A673 (cell line): ENCODE data around the gene PODXL. TPM values are rescaled to one million over a fixed set of nuclear protein-coding genes. Genes with fewer than 3 reads are reported as not detected.

Experiments
- BruUV-seq: library from RNA; stranded (reverse); fragments of 400-500 nt; replicated peaks from 2 replicates; lab custom pipeline; 2021; lab: Mats Ljungman, UMichigan
- CTCF ChIA-PET: fragments of 300-600 bp; sonication (Branson Sonifier 250); formaldehyde crosslinking; loops from one replicate; lab custom pipeline; 2022; ENCODE audit warnings: antibody characterized with exemption; lab: Charles Lee
- POLR2A ChIA-PET: fragments of 300-600 bp; sonication (Branson Sonifier 250); formaldehyde crosslinking; loops from one replicate; lab custom pipeline; 2022; ENCODE audit warnings: antibody characterized with exemption; ENCODE audit not compliant: low non-redundant PET; lab: Charles Lee
- DNase-seq: peaks from one replicate; pipeline ENCODE4 v3.0.0-alpha.2; 2015; ENCODE audit warnings: low spot score
- H3K27ac ChIP-seq: fragments of 200-600 bp; sonication (generic); 2 replicates; pipeline ENCODE4 v1.5.1; 2016; ENCODE audit warnings: mixed run types, low read depth, mild to moderate bottlenecking, mixed read lengths, antibody characterized with exemption, low read length; ENCODE audit not compliant: poor library complexity, severe bottlenecking
- H3K27me3 ChIP-seq: fragments of 200-600 bp; sonication (generic); replicated peaks from 2 replicates; pipeline ENCODE4 v1.6.1; 2017; ENCODE audit warnings: mixed run types, low read depth, mild to moderate bottlenecking, mixed read lengths, antibody characterized with exemption, low read length; ENCODE audit not compliant: insufficient read depth, poor library complexity
- H3K36me3 ChIP-seq: fragments of 200-600 bp; sonication (generic); 2 replicates; pipeline ENCODE4 v1.6.1; 2016; ENCODE audit warnings: mixed run types, mild to moderate bottlenecking, mixed read lengths, antibody characterized with exemption, low read length; ENCODE audit not compliant: insufficient read depth, poor library complexity, severe bottlenecking
- H3K4me1 ChIP-seq: fragments of 200-600 bp; sonication (generic); 2 replicates; pipeline ENCODE4 v1.6.1; 2017; ENCODE audit warnings: mixed run types, mild to moderate bottlenecking, mixed read lengths, antibody characterized with exemption, low read length; ENCODE audit not compliant: insufficient read depth, poor library complexity, severe bottlenecking
- H3K4me3 ChIP-seq: fragments of 200-600 bp; sonication (generic); 2 replicates; pipeline ENCODE4 v1.5.1; 2016; ENCODE audit warnings: low read depth, mixed run types, mild to moderate bottlenecking, mixed read lengths, low read length; ENCODE audit not compliant: poor library complexity, severe bottlenecking
- H3K9me3 ChIP-seq: fragments of 200-600 bp; sonication (generic); 2 replicates; pipeline ENCODE4 v1.6.1; 2016; ENCODE audit warnings: mixed run types, low read depth, mild to moderate bottlenecking, mixed read lengths, antibody characterized with exemption, low read length; ENCODE audit not compliant: poor library complexity, severe bottlenecking
- EZH2 ChIP-seq: fragments of 200-600 bp; sonication (generic); IDR thresholded peaks from 2 replicates; pipeline ENCODE4 v1.6.1; 2017; ENCODE audit warnings: borderline replicate concordance, low read depth, mild to moderate bottlenecking, mixed read lengths, antibody characterized with exemption, low read length; ENCODE audit not compliant: poor library complexity, severe bottlenecking
- intact Hi-C: fragments of 100-400 bp; cut with micrococcal nuclease; formaldehyde crosslinking; loops from one replicate; pipeline ENCODE4 v1.10.0; 2022; ENCODE audit not compliant: unreplicated experiment
- total RNA-seq: library from RNA; stranded (reverse); gene quantifications from 2 replicates; pipeline ENCODE4 v1.2.3, GENCODE V29; 2021
- TF ChIP-seq, protein P1 (sequence below): fragments of 300-800, 200-600 bp; sonication (generic); conservative IDR thresholded peaks from 2 replicates; pipeline ENCODE4 v1.5.1; 2017; ENCODE audit warnings: low read depth, mild to moderate bottlenecking, antibody characterized with exemption, low read length, moderate library complexity, mixed read lengths

Gene PODXL
- total RNA-seq, 1 experiment from 2014 or later: 22.1 TPM

GRCh38 chr7:131533566-131534561 is 22.6 kb downstream of the PODXL start:
- Histone ChIP-seq H3K27ac (no peak overlapping the region), H3K9me3 (no peaks in the 10 kb centered on the region), H3K27me3 (no peaks in the 10 kb centered on the region), H3K36me3 (no peaks in the 10 kb centered on the region), H3K4me1 (peaks cover 13% of the 10 kb centered on the region), H3K4me3 (no peak overlapping the region)
- no peak for DNase-seq
- ChIA-PET POLR2A (interaction anchor here (0.6 kb wide), 1 partner anchor 23 kb away, joined by 4 read pairs; no protein-coding TSS in a partner anchor), CTCF (no interaction called here)
- TF ChIP-seq, protein P1, sequence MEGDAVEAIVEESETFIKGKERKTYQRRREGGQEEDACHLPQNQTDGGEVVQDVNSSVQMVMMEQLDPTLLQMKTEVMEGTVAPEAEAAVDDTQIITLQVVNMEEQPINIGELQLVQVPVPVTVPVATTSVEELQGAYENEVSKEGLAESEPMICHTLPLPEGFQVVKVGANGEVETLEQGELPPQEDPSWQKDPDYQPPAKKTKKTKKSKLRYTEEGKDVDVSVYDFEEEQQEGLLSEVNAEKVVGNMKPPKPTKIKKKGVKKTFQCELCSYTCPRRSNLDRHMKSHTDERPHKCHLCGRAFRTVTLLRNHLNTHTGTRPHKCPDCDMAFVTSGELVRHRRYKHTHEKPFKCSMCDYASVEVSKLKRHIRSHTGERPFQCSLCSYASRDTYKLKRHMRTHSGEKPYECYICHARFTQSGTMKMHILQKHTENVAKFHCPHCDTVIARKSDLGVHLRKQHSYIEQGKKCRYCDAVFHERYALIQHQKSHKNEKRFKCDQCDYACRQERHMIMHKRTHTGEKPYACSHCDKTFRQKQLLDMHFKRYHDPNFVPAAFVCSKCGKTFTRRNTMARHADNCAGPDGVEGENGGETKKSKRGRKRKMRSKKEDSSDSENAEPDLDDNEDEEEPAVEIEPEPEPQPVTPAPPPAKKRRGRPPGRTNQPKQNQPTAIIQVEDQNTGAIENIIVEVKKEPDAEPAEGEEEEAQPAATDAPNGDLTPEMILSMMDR: no peak
- TF ChIP-seq EZH2: no peak
- BruUV-seq: no TSS peak
- intact Hi-C loops: no loop called here

- no peaks in the 10 kb centered on the region for H3K36me3 ChIP-seq
- ChIA-PET CTCF (no interaction called here), POLR2A (no interaction called here)
- H3K27me3 ChIP-seq: no peaks in the 10 kb centered on the region
- no peak overlapping the region for H3K4me3 ChIP-seq
- DNase-seq: no peak
- no TSS peak for BruUV-seq
- intact Hi-C loops: no loop called here
- no peaks in the 10 kb centered on the region for H3K9me3 ChIP-seq
- peaks cover 6% of the 10 kb centered on the region for H3K4me1 ChIP-seq
- TF ChIP-seq, protein P1: no peak
- TF ChIP-seq EZH2: no peak
- no peak overlapping the region for H3K27ac ChIP-seq
Measured at GRCh38 chr7:131533151-131533559, 23.3 kb downstream of the PODXL start.

DNA sequence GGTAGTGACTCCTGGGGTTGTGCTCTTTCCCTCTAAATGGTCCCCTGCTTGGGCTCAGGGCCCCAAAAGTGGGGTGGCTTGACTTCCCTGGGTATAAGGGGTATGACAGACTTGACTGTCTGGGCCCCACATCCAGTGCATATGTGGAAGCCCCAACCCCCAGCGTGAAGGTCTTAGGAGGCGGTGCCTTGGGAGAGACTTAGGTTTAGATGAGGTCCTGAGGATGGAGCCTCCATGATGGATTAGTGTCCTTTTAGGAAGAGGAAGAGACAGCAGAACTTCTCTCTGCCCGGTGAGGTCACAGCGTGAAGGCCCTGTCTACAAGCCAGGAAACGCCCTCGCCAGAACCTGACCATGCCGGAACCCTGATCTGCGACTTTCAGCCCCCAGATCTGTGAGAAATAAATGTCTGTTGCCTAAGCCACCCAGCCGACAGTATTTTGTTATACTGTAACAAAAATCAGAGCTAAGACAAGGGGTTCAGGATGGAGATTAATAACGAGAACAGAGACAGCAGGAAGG is 23.8 kb downstream of the PODXL start:
- POLR2A ChIA-PET: no interaction called here

More for the DNA sequence above, 23.8 kb downstream of the PODXL start:
- no peak for DNase-seq
- Histone ChIP-seq H3K36me3 (no peaks in the 10 kb centered on the region), H3K4me1 (peaks cover under 1% of the 10 kb centered on the region), H3K9me3 (no peaks in the 10 kb centered on the region), H3K4me3 (no peak overlapping the region), H3K27me3 (no peaks in the 10 kb centered on the region), H3K27ac (no peak overlapping the region)
- CTCF ChIA-PET: no interaction called here
- intact Hi-C loops: no loop called here
- TF ChIP-seq, protein P1: no peak
- no peak for TF ChIP-seq EZH2
- BruUV-seq: no TSS peak
